ENCODE measurements around the gene KIF4A.
"Not testable (repeated sequence)": the region's sequence is repeated elsewhere in the genome, so short reads cannot be mapped to it uniquely, and the experiment has no call there.

Gene KIF4A

DNA sequence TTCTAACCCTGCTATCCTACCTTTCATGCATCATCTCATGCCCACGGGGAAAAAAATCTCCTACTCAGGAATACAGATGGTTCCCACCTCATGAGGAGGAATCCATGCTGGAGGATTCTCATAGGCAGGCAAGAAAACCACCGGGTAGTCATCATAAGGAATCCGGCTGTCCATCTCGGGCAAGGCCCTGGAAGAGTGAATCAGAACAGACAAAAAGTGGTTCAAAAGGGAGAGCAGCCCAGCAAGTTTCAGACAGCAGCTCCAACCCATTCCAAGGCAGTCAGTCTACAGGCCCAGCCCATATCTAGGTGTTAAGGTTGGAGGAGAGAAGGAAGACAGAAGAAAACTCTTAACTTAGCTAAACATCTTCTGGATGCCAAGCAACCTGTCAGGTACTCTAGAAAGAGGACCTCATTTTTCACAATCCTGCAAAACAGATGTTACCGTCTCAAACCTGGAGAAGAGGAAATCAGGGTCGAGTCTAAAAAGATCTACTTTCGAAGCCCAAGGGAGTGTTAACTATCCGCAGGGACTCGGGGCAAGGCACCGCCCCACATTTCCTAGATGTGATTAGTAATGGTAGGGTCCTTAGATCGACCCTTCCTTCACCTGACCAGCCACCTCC, 624 bp upstream of the KIF4A start:
- TF ChIP-seq, protein P1, sequence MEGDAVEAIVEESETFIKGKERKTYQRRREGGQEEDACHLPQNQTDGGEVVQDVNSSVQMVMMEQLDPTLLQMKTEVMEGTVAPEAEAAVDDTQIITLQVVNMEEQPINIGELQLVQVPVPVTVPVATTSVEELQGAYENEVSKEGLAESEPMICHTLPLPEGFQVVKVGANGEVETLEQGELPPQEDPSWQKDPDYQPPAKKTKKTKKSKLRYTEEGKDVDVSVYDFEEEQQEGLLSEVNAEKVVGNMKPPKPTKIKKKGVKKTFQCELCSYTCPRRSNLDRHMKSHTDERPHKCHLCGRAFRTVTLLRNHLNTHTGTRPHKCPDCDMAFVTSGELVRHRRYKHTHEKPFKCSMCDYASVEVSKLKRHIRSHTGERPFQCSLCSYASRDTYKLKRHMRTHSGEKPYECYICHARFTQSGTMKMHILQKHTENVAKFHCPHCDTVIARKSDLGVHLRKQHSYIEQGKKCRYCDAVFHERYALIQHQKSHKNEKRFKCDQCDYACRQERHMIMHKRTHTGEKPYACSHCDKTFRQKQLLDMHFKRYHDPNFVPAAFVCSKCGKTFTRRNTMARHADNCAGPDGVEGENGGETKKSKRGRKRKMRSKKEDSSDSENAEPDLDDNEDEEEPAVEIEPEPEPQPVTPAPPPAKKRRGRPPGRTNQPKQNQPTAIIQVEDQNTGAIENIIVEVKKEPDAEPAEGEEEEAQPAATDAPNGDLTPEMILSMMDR (IDR thresholded peaks at IDR 0.05), result no peak
- TF ChIP-seq ZFX (IDR thresholded peaks at IDR 0.05; ENCODE audit: borderline replicate concordance), result no peak
- H3K27ac ChIP-seq, result peak overlapping the region; percentile 76

DNA sequence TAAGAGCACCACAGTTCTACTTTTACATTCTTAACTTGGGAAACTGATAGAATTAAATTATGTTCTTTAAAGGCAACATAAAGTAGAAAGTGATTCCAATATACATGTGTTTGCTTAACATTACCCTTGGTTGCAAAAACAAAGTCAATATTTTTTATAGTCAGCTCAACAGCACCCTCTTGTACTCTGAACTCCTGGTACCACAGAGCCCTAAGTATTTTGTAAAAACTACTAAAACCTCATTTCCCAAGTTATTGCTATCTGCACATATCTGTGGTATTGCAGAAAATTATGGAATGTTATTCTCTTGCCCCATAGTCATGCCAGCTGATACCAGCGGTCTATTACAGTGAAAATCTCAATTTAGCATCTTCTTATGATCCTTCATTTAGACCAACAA, 2.9 kb downstream of the KIF4A start:
- no peak for TF ChIP-seq ZFX (IDR thresholded peaks at IDR 0.05; ENCODE audit: borderline replicate concordance)
- TF ChIP-seq, protein P1 (IDR thresholded peaks at IDR 0.05), result no peak
- H3K27ac ChIP-seq, result no peak overlapping the region

DNA sequence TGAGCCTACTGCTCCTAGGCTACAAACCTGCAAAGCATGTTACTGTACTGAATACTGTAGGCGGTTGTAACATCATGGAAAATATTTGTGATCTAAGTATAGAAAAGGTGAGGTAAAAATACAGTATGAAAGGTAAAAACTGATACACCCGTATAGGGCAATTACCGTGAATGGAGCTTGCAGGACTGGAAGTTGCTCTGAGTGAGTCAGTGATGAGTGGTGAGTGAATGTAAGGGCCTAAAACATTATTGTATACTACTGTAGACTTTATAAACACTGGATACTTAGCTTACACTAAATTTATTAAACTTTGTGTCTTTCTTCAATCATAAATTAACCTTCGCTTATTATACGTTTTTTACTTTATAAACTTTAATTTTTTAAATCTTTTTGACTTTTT, 3.7 kb downstream of the KIF4A start:
- TF ChIP-seq, protein P1 (IDR thresholded peaks at IDR 0.05), result no peak
- TF ChIP-seq ZFX (IDR thresholded peaks at IDR 0.05; ENCODE audit: borderline replicate concordance), result no peak
- no peak overlapping the region for H3K27ac ChIP-seq

DNA sequence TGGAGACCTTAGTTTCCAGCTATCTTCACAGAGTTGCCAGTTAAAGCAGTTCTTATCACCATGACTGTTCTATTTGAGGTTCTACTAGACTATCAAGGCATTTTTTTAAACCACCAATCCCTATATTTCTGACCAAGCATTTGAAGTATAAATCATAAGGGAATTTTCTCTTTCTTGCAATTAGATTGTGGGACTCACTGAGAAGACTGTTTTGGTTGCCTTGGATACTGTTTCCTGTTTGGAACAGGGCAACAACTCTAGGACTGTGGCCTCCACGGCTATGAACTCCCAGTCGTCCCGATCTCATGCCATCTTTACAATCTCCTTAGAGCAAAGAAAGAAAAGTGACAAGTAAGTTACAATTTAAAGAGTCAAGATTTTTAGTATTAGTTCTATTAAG, 11.8 kb downstream of the KIF4A start:
- TF ChIP-seq, protein P1 (IDR thresholded peaks at IDR 0.05), result no peak
- no peak for TF ChIP-seq ZFX (IDR thresholded peaks at IDR 0.05; ENCODE audit: borderline replicate concordance)
- no peak overlapping the region for H3K27ac ChIP-seq

DNA sequence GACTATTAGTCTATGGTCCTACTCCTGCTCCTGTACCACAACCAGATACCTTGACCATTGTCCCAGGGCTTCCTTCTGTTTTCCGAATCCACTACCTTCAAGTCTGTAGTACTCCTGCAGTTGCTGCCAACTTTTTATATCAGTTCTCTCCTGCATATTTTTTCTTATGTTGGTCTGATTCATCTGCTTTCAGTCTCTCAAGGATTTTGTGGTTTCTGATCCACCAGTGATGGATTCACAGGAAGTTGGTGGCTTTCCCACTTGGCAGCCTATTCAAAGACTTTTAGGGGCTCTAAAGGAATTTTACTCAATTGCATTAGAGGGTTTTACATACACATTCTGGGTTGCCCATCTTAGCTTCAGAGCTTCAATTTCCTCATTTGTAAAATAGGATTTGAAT, 23.6 kb downstream of the KIF4A start:
- no peak for TF ChIP-seq ZFX (IDR thresholded peaks at IDR 0.05; ENCODE audit: borderline replicate concordance)
- TF ChIP-seq, protein P1 (IDR thresholded peaks at IDR 0.05), result no peak

DNA sequence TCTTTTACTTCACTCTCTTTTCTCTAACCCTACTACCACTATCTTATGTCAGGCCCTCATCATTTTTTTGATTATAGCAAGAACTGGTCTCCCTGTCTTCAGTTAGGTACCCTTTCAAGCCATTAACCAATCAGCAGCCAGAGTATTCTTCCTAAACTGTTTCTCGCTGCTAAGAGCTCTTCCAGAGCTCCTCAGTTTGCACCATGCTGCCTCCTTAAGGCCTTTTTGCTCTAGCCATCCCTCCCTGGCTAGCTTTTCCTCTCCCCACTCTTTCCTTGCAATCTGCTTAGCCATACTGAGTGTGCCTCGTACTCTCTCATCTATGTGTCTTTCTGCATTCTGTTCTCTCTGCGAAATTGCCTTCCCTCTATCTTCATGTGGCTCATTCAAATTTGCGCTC, 32.9 kb downstream of the KIF4A start:
- TF ChIP-seq ZFX (IDR thresholded peaks at IDR 0.05; ENCODE audit: borderline replicate concordance), result no peak
- TF ChIP-seq, protein P1 (IDR thresholded peaks at IDR 0.05), result no peak
- H3K27ac ChIP-seq, result no peak overlapping the region

More for the DNA sequence above, 23.6 kb downstream of the KIF4A start:
- no peak overlapping the region for H3K27ac ChIP-seq

DNA sequence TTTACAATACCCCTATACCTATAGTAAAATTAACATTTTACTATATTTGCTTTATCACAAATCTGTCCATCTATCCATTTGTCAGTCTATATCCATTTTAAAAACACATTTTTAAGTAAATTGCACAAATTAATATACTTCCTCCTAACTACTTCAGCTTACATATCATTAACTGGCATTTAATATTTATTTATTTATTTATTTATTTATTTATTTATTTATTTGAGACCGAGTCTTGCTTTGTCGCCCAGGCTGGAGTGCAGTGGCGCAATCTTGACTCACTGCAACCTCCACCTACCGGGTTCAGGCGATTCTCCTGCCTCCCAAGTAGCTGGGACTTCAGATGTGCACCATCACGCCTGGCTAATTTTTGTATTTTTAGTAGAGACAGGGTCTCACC, 33.7 kb downstream of the KIF4A start:
- H3K27ac ChIP-seq, result not testable (repeated sequence)

DNA sequence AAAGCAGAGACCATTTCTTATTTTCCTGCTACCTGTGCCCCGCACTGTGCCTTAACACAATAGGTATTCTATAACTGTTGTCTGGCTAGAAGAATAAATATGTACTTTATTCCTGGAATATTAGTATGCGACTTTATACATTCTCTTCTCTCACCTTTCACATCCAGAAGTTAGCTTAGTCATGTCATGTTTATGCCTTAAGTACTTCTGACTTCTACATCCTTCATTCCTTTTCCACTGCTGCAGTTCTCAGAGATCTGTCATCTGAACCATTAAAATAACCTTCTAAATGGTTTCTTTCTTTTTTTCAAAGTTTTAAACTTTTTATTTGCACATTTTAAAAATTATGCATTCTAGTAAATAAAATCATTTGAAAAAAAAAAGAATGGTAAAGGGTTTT, 34.4 kb downstream of the KIF4A start:
- TF ChIP-seq, protein P1 (IDR thresholded peaks at IDR 0.05), result no peak
- TF ChIP-seq ZFX (IDR thresholded peaks at IDR 0.05; ENCODE audit: borderline replicate concordance), result no peak
- no peak overlapping the region for H3K27ac ChIP-seq

All from 22Rv1 (cell line).